GM12875 (cell line): ENCODE data around the gene NECTIN1.

Experiments
- H3K4me3 ChIP-seq: one replicate; pipeline ENCODE4 v1.5.1; 2011; ENCODE audit warnings: low read depth, low read length, control low read depth
- TF ChIP-seq, protein P1 (sequence below): IDR thresholded peaks from 2 replicates; pipeline ENCODE4 v1.5.1; 2011; ENCODE audit warnings: low read depth, mild to moderate bottlenecking, control low read depth, inconsistent platforms, low read length, moderate library complexity, borderline replicate concordance; ENCODE audit not compliant: insufficient read depth

Gene NECTIN1

DNA sequence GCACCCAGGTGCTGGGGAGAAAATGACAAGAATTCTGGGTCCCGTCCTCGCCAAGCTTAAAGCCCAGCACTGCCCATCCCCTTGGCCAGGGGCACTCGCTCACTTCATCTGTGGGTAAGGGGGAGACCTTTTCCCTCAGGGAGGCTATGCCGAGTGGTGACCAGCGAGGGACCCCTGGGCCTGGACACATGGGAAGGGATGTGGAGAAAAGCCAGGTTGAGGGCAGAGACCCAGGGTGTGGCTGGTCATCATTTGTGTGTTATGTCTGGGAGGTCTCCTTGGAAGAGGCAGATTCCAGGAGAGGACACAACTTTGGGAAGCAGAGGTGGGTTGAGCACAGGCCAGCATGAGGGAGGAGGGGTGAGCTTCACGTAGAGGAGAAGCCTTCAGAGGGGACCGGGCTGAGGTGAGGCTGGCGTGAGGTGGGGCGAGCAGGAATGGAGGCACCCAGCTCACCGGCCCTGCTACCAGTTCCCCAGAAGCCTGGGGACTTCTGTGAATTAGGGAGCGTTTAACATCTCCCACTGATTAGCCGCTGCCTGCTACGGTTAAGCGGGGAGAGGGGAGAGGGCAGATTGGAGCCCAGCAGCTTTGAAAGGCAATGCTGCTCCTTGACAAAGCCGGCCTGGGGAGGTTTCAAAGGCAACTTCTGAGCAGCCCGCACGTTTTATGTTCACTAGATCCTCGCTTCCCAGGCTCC is 25.8 kb upstream of the NECTIN1 start:
- peak overlapping the region; percentile 5 for H3K4me3 ChIP-seq
- TF ChIP-seq, protein P1, sequence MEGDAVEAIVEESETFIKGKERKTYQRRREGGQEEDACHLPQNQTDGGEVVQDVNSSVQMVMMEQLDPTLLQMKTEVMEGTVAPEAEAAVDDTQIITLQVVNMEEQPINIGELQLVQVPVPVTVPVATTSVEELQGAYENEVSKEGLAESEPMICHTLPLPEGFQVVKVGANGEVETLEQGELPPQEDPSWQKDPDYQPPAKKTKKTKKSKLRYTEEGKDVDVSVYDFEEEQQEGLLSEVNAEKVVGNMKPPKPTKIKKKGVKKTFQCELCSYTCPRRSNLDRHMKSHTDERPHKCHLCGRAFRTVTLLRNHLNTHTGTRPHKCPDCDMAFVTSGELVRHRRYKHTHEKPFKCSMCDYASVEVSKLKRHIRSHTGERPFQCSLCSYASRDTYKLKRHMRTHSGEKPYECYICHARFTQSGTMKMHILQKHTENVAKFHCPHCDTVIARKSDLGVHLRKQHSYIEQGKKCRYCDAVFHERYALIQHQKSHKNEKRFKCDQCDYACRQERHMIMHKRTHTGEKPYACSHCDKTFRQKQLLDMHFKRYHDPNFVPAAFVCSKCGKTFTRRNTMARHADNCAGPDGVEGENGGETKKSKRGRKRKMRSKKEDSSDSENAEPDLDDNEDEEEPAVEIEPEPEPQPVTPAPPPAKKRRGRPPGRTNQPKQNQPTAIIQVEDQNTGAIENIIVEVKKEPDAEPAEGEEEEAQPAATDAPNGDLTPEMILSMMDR = no peak

DNA sequence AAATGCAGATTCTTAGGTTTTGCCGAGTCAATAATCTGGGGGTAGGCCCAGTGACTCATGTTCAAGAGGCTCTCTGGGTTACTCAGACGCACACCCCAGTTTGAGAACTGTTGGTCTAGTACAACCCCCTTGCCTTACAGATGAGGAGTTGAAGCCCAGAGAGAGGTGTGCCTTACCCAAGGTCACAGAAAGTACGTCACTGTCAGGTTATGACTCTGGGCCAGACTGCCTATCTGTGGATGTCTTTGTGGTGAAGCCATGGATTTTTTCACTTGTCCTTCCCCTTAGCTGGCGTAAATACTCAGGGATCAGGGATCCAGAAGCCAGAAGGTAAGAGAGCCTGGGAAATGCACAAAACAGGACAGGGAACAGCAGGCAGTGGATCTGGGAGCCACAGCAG is 25.2 kb upstream of the NECTIN1 start:
- TF ChIP-seq, protein P1 = no peak
- H3K4me3 ChIP-seq = no peak overlapping the region

DNA sequence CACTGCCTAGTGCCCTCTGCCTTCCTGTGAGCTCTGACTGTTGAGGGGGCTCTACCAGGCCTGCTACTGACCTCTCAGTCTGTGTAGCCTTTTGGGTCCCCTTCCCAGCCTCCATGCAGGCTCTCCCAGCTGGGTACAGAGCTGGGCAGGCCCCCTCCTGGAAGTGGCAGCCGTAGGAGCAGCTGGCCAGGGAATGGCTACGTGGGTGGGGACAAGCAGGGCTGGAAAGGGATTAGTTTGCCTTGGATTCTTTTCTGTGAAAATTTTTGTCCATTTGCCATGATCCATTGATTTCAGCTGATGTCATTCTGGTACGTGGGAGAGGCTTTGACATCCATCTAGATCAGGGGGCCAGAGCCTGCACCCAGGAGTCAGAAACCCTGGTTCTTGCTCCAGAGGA is 23.9 kb upstream of the NECTIN1 start:
- peak overlapping the region; percentile 60 for H3K4me3 ChIP-seq
- TF ChIP-seq, protein P1 = no peak

DNA sequence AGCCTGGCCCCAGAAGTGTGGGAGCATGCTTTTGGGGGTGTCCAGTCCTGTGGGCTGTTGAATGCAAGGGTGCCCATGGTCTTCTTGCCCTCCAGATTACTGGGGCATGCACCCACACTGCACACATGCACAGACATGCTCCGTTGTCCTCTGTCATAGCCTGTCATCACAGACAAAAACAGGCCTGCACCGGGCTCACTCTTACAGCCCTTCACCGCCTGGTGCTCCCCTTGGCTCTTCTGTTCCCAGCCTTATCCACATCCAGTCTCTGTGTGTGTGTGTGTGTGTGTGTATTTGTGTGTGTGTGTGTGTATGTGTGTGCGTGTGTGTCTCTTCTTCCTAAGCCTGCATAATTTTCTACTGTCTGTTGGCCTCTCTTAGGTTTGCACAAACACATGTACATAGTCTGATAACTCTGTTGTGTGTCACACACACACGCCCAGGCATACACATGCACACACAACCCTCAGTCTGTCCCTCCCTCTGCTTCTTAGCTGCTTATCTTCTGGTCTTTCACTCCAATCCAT is 23.4 kb upstream of the NECTIN1 start:
- H3K4me3 ChIP-seq = peak overlapping the region; percentile 60
- TF ChIP-seq, protein P1 = no peak

DNA sequence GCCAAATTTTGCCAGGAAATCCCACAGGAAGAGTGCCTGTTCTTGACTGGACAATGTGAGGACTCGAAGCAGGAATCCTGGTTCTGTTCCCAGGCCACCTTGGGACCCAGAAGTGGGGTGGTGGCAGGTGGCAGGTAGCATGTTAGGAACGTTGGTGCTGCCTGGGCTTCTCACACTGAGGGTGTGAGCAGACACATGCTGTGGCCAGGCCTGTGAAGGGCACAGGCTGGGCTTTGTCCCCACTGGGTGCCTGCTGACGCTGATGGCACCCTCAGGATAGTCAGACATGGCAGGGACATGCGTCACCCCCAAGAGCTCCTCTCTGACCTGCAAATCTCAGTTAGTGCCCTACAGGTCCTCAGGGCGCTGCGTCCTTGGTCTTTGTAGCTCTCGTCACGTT is 21.1 kb upstream of the NECTIN1 start:
- H3K4me3 ChIP-seq = no peak overlapping the region
- TF ChIP-seq, protein P1 = no peak

DNA sequence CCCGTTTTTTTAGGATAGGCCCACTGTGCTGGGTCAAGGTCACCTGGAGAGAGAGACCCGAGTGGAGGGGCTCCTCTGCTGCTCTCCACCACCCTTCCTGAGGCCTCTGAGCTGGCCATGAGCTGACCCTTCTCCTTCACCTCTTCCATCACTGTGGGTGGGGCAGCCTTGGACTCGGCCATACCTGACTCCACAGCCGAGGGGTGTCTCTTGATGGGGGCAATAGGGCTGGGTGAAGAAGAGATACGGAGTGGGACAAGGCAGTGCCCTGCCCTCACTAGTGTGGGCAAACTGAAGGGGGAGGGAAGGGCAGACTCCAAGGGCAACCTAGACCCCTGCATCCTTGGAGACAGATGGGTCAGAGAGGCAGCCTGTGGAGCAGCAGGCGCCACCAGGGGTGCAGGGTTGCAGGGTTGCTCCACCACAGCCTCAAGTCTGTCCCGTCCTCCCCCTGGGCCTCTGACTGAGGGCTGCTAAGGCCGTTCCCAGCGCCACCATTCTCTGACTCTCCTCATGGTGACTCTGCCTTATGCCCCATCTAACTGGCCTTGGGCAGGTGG is 20.1 kb upstream of the NECTIN1 start:
- TF ChIP-seq, protein P1 = no peak
- H3K4me3 ChIP-seq = no peak overlapping the region

DNA sequence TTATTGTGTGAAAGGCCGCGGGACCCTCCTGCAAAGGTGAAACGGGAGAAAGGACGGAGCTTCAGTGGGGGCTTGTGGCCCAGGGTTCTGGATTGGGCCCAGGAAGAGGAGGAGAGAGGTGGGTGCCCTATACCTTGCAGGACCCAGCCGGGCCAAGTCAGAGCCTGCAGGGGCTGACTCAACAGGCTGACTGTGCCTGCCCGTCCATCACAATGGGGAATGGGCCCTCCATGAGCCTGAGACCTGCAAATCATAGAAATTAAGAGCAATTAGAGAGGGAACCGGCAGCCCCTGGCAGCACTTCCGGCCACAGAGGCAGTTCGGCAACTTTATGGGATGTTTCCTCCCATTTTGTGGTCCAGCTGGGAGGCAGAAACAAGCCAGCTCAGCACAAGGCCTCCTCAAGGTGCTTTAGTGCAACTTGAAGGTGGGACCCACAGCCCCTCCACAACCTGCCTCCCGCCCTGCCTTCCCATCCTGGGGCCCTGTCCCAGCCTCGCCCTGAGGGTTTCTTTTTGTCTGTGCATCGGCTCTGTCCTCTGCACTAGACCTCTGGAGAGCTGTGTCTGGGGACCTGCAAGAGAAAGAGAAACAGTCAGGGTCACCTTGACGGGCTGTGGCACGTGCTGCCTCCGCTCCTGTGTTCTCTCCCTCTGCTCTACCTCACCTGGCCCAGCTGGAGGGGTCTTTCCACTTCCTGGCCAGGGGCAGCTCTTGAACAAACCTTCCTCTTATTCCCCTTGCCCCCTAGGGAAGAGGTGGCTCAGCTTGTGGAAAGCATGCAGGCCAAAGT is 19.1 kb upstream of the NECTIN1 start:
- TF ChIP-seq, protein P1 = no peak
- H3K4me3 ChIP-seq = no peak overlapping the region
